Measurements from ENCODE around the gene PTRH2. TPM values are rescaled to one million over a fixed set of nuclear protein-coding genes. Genes with fewer than 3 reads are reported as not detected.
"Not testable (repeated sequence)": the region's sequence is repeated elsewhere in the genome, so short reads cannot be mapped to it uniquely, and the experiment has no call there.

The PTRH2 gene
- total RNA-seq (2014; rRNA removed; shearing (Covaris generic); ENCODE audit: low replicate concordance) = 48.0 and 51.6 TPM in 2 replicates

- Histone ChIP-seq H4K20me1 (ENCODE audit: insufficient read depth, low read depth, low read length) (no peaks in the 10 kb centered on the region; the same call in 1 of the 2 replicates), H2AFZ (ENCODE audit: low read length) (peak within 1 kb of the TSS; percentile 46; the same call in 1 of the 2 replicates), H3K36me3 (ENCODE audit: insufficient read depth, low read length) (peaks cover 10% of the 10 kb centered on the region; the same call in 1 of the 2 replicates)
These were observed at the start of gene PTRH2, which contains the start of gene VMP1 for GRCh38 chr17:59707149-59707970. PTRH2 (minus strand) TSS chr17:59707430; CDS start chr17:59697978, 9,452 bp downstream. VMP1 (plus strand) TSS chr17:59707654; CDS start chr17:59731447, 23,793 bp downstream.

DNA sequence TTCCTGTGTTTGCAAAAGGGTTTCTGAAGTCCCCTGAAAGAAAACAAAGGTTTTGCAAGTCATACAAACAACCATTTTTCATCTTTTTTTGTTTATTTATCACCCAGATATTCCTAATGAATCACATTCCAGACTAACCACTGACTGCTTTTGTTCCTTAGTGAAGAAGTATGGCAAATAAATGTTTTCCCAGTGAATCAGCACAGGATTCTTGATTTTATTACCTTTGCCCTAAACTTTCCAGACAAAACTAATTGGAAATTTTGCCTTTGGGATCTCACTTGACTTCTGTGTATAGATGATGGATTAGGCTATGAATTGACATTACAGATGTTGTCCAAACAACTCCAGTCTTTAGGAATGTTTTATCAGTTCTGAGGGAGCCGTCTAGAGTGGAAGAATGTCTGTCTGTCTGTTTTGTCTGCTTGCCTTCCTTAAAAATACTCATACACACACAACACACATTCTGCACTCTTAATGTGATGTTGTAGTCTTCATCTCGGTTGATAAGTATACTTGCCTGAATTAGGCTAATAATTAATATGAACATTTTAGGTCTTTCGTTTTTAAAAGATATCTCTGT, 49.1 kb upstream of the PTRH2 start:
- DNase-seq = no peak
- Histone ChIP-seq H3K4me2 (ENCODE audit: low read depth, low read length, poor library complexity, severe bottlenecking) (no peak overlapping the region), H4K20me1 (ENCODE audit: insufficient read depth, low read depth, low read length) (no peaks in the 10 kb centered on the region), H3K27me3 (ENCODE audit: low read length) (no peaks in the 10 kb centered on the region), H3K4me1 (ENCODE audit: low read length) (peaks cover 29% of the 10 kb centered on the region), H3K9ac (ENCODE audit: low read length) (no peak overlapping the region), H3K27ac (ENCODE audit: low read length) (no peak overlapping the region; the same call in 1 of the 2 replicates), H3K79me2 (ENCODE audit: low read length) (peaks cover 20% of the 10 kb centered on the region; the same call in 1 of the 2 replicates), H3K9me3 (ENCODE audit: low read length) (no peaks in the 10 kb centered on the region), H3K4me3 (ENCODE audit: low read length) (no peak overlapping the region), H3K36me3 (ENCODE audit: insufficient read depth, low read length) (peaks cover 22% of the 10 kb centered on the region), H2AFZ (ENCODE audit: low read length) (no peak overlapping the region), H3K9me2 (replicated peaks; ENCODE audit: insufficient read depth, low read length) (no peaks in the 10 kb centered on the region)

More at GRCh38 chr17:59707149-59707970, at the start of gene PTRH2, which contains the start of gene VMP1:
- no peaks in the 10 kb centered on the region for H3K27me3 ChIP-seq (ENCODE audit: low read length)
- peak within 1 kb of the TSS; percentile 85 for H3K27ac ChIP-seq (ENCODE audit: low read length)
- peak within 1 kb of the TSS; percentile 86 for H3K4me2 ChIP-seq (ENCODE audit: low read depth, low read length, poor library complexity, severe bottlenecking)
- no peaks in the 10 kb centered on the region for H3K9me3 ChIP-seq (ENCODE audit: low read length)
- peak; percentile 99 for DNase-seq
- H3K79me2 ChIP-seq (ENCODE audit: low read length) = peaks cover 98% of the 10 kb centered on the region
- peaks cover 45% of the 10 kb centered on the region for H3K4me1 ChIP-seq (ENCODE audit: low read length)
- peak within 1 kb of the TSS; percentile 91 for H3K4me3 ChIP-seq (ENCODE audit: low read length)
- peak within 1 kb of the TSS; percentile 90 for H3K9ac ChIP-seq (ENCODE audit: low read length)
- H3K9me2 ChIP-seq (replicated peaks; ENCODE audit: insufficient read depth, low read length) = no peaks in the 10 kb centered on the region

GRCh38 chr17:59755069-59755468, 47.8 kb upstream of the PTRH2 start:
- not testable (repeated sequence) for H2AFZ ChIP-seq (ENCODE audit: low read length); H4K20me1 ChIP-seq (ENCODE audit: insufficient read depth, low read depth, low read length); H3K4me2 ChIP-seq (ENCODE audit: low read depth, low read length, poor library complexity, severe bottlenecking); H3K9me2 ChIP-seq (replicated peaks; ENCODE audit: insufficient read depth, low read length); H3K9ac ChIP-seq (ENCODE audit: low read length); H3K27me3 ChIP-seq (ENCODE audit: low read length); H3K9me3 ChIP-seq (ENCODE audit: low read length); DNase-seq; H3K27ac ChIP-seq (ENCODE audit: low read length); H3K4me3 ChIP-seq (ENCODE audit: low read length)
- Histone ChIP-seq H3K4me1 (ENCODE audit: low read length) (peaks cover 41% of the 10 kb centered on the region), H3K36me3 (ENCODE audit: insufficient read depth, low read length) (peaks cover 22% of the 10 kb centered on the region), H3K79me2 (ENCODE audit: low read length) (peaks cover 16% of the 10 kb centered on the region; the same call in 1 of the 2 replicates)

DNA sequence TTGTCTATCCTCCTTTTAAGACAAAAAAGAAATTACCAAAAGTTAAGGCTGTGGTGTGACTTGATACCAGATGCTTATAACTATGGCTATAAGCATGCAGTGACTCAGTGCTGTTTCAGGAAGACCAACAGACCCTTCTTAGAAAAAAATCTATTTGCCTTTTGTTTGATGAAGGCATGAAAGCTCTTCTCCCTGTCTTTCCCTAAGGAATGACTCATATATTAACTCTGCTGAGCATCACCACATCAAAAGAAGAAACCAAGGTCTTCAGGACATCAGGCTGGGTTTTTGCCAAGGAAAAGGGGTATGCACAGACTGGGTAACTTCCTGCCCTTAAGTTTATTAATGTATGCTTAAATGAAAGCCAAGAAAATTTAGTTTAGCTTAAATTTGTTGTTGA, 47.3 kb upstream of the PTRH2 start:
- Histone ChIP-seq H2AFZ (ENCODE audit: low read length) (no peak overlapping the region), H3K36me3 (ENCODE audit: insufficient read depth, low read length) (peaks cover 20% of the 10 kb centered on the region), H3K27ac (ENCODE audit: low read length) (peak overlapping the region; percentile 63), H3K9me3 (ENCODE audit: low read length) (no peaks in the 10 kb centered on the region), H3K9ac (ENCODE audit: low read length) (no peak overlapping the region), H3K4me1 (ENCODE audit: low read length) (peaks cover 46% of the 10 kb centered on the region), H3K4me2 (ENCODE audit: low read depth, low read length, poor library complexity, severe bottlenecking) (peak overlapping the region; percentile 84), H3K27me3 (ENCODE audit: low read length) (no peaks in the 10 kb centered on the region), H3K4me3 (ENCODE audit: low read length) (no peak overlapping the region), H3K79me2 (ENCODE audit: low read length) (peaks cover 16% of the 10 kb centered on the region; the same call in 1 of the 2 replicates), H3K9me2 (replicated peaks; ENCODE audit: insufficient read depth, low read length) (no peaks in the 10 kb centered on the region), H4K20me1 (ENCODE audit: insufficient read depth, low read depth, low read length) (no peaks in the 10 kb centered on the region)
- no peak for DNase-seq

DNA sequence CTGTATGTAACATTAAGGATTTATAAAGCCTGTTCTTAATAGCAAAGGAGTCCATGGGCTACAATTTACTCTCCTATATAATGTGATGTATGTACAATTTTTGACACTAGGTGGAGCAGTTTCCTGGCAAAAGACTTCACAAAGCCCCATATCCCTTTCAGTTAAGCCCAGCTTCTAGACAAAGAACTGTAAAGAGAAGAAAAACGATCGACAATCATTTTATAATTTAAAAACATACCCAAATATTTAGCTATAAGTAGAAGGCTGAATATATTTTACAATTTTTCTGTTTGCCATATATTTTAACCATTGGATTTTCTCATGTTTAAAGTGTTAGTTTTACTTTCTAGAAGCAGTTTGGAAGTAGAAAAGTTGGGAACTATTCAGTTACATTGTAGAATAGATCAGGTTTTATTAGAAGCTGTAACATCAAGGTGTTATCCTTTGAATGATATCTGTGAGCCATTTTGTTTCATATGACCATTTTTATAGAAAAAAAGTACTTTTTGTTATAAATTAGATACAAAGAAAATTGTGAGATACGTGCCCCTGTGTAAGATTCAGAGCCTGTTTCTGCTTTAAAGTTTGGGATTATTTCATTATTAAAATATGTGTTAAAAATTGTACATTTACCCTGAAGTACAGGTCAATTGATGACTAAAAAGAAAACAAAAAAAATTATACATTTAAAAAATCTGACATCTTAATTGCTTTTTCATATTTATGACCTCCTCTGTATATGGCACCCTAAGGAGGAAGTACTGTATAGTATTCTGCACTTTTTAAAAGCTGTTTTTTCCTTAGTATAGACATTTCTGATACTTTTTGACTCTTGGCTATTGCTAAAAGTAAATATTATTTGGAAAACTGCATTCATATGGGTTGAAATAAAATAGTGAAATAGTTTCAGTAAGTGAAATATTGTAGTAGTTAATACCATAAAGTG, 46.6 kb upstream of the PTRH2 start:
- peak overlapping the region; percentile 60; the same call in 1 of the 2 replicates for H3K9ac ChIP-seq (ENCODE audit: low read length)

DNA sequence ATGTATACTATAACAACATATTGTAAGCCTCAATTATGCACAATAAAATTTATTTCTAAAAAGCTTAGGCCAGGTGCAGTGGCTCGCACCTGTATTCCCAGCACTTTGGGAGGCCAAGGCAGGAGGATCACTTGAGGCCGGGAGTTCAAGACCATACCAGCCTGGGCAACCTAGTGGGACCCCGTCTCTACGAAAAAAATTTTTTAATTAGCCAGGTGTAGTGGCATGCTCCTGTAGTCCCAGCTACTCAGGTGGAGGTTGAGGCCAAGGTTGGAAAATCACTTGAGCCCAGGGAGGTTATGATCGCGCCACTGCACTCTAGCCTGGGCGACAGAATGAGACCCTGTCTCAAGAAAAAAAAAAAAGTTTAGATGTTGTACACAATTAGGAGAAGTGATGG, 45.7 kb upstream of the PTRH2 start:
- peak overlapping the region; percentile 68; the same call in 1 of the 2 replicates for H3K27ac ChIP-seq (ENCODE audit: low read length)
- no peaks in the 10 kb centered on the region for H3K9me2 ChIP-seq (replicated peaks; ENCODE audit: insufficient read depth, low read length)
- no peak overlapping the region for H3K9ac ChIP-seq (ENCODE audit: low read length)
- no peak overlapping the region for H2AFZ ChIP-seq (ENCODE audit: low read length)
- H4K20me1 ChIP-seq (ENCODE audit: insufficient read depth, low read depth, low read length) = no peaks in the 10 kb centered on the region
- no peak overlapping the region for H3K4me2 ChIP-seq (ENCODE audit: low read depth, low read length, poor library complexity, severe bottlenecking)
- no peaks in the 10 kb centered on the region for H3K9me3 ChIP-seq (ENCODE audit: low read length)
- peaks cover 12% of the 10 kb centered on the region; the same call in 1 of the 2 replicates for H3K79me2 ChIP-seq (ENCODE audit: low read length)
- no peak overlapping the region for H3K4me3 ChIP-seq (ENCODE audit: low read length)
- peaks cover 55% of the 10 kb centered on the region for H3K4me1 ChIP-seq (ENCODE audit: low read length)
- no peaks in the 10 kb centered on the region for H3K27me3 ChIP-seq (ENCODE audit: low read length)
- peaks cover 5% of the 10 kb centered on the region for H3K36me3 ChIP-seq (ENCODE audit: insufficient read depth, low read length)
- DNase-seq = no peak

More for the DNA sequence above, 46.6 kb upstream of the PTRH2 start:
- Histone ChIP-seq H3K79me2 (ENCODE audit: low read length) (peaks cover 16% of the 10 kb centered on the region; the same call in 1 of the 2 replicates), H3K4me1 (ENCODE audit: low read length) (peaks cover 50% of the 10 kb centered on the region), H3K4me2 (ENCODE audit: low read depth, low read length, poor library complexity, severe bottlenecking) (peak overlapping the region; percentile 84), H3K4me3 (ENCODE audit: low read length) (peak overlapping the region; percentile 51), H4K20me1 (ENCODE audit: insufficient read depth, low read depth, low read length) (no peaks in the 10 kb centered on the region), H3K27ac (ENCODE audit: low read length) (peak overlapping the region; percentile 63), H3K9me2 (replicated peaks; ENCODE audit: insufficient read depth, low read length) (no peaks in the 10 kb centered on the region), H3K9me3 (ENCODE audit: low read length) (no peaks in the 10 kb centered on the region), H2AFZ (ENCODE audit: low read length) (peak overlapping the region; percentile 31; the same call in 1 of the 2 replicates), H3K27me3 (ENCODE audit: low read length) (no peaks in the 10 kb centered on the region), H3K36me3 (ENCODE audit: insufficient read depth, low read length) (peaks cover 14% of the 10 kb centered on the region)
- DNase-seq = peak; percentile 93

DNA sequence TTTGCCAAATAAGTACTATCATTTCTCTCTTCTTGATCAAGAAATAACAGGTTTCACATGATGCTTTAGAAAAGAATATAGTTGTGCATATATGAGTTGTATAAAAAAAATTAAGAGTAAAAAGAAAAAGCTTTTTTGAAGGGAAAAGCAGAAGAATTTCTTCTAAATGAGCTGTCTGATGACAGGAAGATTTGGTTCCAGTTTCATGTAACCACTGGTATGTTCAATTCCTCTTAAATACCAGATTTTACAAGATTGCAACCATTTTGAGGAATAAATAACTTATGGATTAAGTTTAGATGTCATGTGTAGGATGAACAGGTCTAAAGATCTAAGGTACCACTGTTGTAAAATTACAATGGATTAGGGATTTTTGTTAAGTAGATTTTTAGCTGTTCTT, 45.2 kb upstream of the PTRH2 start:
- Histone ChIP-seq H3K4me2 (ENCODE audit: low read depth, low read length, poor library complexity, severe bottlenecking) (peak overlapping the region; percentile 47), H3K27ac (ENCODE audit: low read length) (peak overlapping the region; percentile 68), H2AFZ (ENCODE audit: low read length) (no peak overlapping the region), H3K27me3 (ENCODE audit: low read length) (no peaks in the 10 kb centered on the region), H3K79me2 (ENCODE audit: low read length) (peaks cover 11% of the 10 kb centered on the region; the same call in 1 of the 2 replicates), H3K4me1 (ENCODE audit: low read length) (peaks cover 55% of the 10 kb centered on the region), H3K36me3 (ENCODE audit: insufficient read depth, low read length) (0 out of 2 replicates have a peak, but pooled peaks cover 4% of the 10 kb centered on the region), H3K9ac (ENCODE audit: low read length) (0 out of 2 replicates have a peak overlapping the region, but pooled peaks have one; percentile 2), H4K20me1 (ENCODE audit: insufficient read depth, low read depth, low read length) (no peaks in the 10 kb centered on the region), H3K9me3 (ENCODE audit: low read length) (no peaks in the 10 kb centered on the region), H3K9me2 (replicated peaks; ENCODE audit: insufficient read depth, low read length) (no peaks in the 10 kb centered on the region), H3K4me3 (ENCODE audit: low read length) (no peak overlapping the region)
- no peak for DNase-seq

All from Karpas-422 (cell line).